ENCODE measurements around the gene SLC6A18. TPM values are rescaled to one million over a fixed set of nuclear protein-coding genes. Genes with fewer than 3 reads are reported as not detected.

The SLC6A18 gene
- total and polyA plus RNA-seq, 9 of the 15 experiments (the other 6 are each of a cell fraction or from before 2014, with no cell fraction given): not detected

DNA sequence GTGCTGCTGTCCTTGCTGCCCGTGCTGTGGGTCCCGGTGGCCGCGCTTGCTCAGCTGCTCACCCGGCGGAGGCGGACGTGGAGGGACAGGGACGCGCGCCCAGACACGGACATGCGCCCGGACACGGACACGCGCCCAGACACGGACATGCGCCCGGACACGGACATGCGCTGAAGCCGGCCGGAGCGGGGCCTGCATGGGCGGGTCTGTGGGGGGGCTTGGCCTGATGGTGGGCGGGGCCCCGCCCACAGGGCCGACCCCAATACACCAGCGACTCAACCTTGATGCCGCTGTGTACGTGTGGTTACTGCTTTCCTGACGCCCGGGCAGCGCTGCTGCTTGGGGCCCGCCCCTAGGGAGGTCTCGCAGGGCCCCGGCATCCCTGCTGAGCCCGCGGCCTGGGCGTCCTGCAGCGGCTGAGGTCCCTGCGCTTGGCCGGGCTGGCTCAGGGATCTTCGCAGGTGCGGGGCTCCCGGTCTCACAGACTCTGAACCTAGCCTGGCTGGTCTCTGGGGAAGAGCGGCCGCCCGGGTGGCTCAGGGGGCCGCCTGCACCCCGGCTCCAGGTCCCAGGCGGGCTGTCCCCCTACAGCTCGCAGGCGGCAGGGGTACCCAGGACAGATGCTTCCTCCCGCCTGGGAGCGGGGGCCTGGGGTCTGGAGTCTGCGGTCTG is 20.9 kb downstream of the SLC6A18 start:
- 8% methylated on average over 35 of the region's 58 CpGs for WGBS (ENCODE audit: insufficient coverage, low coverage, missing lambda C conversion rate)
- H3K27ac ChIP-seq (ENCODE audit: extremely low read depth, low read depth, low read length): no peak overlapping the region
- no peaks in the 10 kb centered on the region for H3K36me3 ChIP-seq (ENCODE audit: control insufficient read depth, insufficient read depth, low read length)
- ChIA-PET CTCF (ENCODE audit: low intra/inter-chr PET ratio) (no interaction called here), POLR2A (no interaction called here)
- no peaks in the 10 kb centered on the region for H3K9me3 ChIP-seq (replicated peaks; ENCODE audit: control insufficient read depth, insufficient read depth, low read depth, low read length)
- H3K27me3 ChIP-seq (ENCODE audit: control insufficient read depth in 2 of 2, insufficient read depth in 2 of 2, low read length in 2 of 2): peaks cover 26 to 86% of the 10 kb centered on the region in 2 experiments
- in situ Hi-C loops (cut with MboI) (no loop called here), intact Hi-C loops (cut with micrococcal nuclease) (loop anchor here (2.0 kb wide), 1 partner anchor 77 kb away; no protein-coding TSS in a partner anchor)
- ATAC-seq: no peak
- peaks cover 0 to 40% of the 10 kb centered on the region in 2 experiments; a peak in 2 of 5 replicates for H3K4me1 ChIP-seq (replicated peaks in 1 of 2; ENCODE audit: control insufficient read depth in 2 of 2, insufficient read depth in 2 of 2, low read length in 2 of 2)
- TF ChIP-seq SPI1 (IDR thresholded peaks at IDR 0.05; ENCODE audit: borderline replicate concordance, low read depth, low read length) (no peak), CBX2 (IDR thresholded peaks at IDR 0.05; ENCODE audit: insufficient read depth, low read length, poor library complexity, severe bottlenecking) (no peak), SP1 (CRISPR knock-in tag; IDR thresholded peaks at IDR 0.05) (no peak), NUFIP1 (IDR thresholded peaks at IDR 0.05; ENCODE audit: partially characterized antibody) (no peak)
- TF ChIP-seq, protein P1, sequence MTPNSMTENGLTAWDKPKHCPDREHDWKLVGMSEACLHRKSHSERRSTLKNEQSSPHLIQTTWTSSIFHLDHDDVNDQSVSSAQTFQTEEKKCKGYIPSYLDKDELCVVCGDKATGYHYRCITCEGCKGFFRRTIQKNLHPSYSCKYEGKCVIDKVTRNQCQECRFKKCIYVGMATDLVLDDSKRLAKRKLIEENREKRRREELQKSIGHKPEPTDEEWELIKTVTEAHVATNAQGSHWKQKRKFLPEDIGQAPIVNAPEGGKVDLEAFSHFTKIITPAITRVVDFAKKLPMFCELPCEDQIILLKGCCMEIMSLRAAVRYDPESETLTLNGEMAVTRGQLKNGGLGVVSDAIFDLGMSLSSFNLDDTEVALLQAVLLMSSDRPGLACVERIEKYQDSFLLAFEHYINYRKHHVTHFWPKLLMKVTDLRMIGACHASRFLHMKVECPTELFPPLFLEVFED (CRISPR knock-in tag; conservative IDR thresholded peaks at IDR 0.05): no peak
- TF ChIP-seq, protein P2, sequence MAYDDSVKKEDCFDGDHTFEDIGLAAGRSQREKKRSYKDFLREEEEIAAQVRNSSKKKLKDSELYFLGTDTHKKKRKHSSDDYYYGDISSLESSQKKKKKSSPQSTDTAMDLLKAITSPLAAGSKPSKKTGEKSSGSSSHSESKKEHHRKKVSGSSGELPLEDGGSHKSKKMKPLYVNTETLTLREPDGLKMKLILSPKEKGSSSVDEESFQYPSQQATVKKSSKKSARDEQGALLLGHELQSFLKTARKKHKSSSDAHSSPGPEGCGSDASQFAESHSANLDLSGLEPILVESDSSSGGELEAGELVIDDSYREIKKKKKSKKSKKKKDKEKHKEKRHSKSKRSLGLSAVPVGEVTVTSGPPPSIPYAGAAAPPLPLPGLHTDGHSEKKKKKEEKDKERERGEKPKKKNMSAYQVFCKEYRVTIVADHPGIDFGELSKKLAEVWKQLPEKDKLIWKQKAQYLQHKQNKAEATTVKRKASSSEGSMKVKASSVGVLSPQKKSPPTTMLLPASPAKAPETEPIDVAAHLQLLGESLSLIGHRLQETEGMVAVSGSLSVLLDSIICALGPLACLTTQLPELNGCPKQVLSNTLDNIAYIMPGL (CRISPR knock-in tag; IDR thresholded peaks at IDR 0.05): no peak
- TF ChIP-seq, protein P3, sequence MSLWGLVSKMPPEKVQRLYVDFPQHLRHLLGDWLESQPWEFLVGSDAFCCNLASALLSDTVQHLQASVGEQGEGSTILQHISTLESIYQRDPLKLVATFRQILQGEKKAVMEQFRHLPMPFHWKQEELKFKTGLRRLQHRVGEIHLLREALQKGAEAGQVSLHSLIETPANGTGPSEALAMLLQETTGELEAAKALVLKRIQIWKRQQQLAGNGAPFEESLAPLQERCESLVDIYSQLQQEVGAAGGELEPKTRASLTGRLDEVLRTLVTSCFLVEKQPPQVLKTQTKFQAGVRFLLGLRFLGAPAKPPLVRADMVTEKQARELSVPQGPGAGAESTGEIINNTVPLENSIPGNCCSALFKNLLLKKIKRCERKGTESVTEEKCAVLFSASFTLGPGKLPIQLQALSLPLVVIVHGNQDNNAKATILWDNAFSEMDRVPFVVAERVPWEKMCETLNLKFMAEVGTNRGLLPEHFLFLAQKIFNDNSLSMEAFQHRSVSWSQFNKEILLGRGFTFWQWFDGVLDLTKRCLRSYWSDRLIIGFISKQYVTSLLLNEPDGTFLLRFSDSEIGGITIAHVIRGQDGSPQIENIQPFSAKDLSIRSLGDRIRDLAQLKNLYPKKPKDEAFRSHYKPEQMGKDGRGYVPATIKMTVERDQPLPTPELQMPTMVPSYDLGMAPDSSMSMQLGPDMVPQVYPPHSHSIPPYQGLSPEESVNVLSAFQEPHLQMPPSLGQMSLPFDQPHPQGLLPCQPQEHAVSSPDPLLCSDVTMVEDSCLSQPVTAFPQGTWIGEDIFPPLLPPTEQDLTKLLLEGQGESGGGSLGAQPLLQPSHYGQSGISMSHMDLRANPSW (CRISPR knock-in tag; IDR thresholded peaks at IDR 0.05): no peak
- TF ChIP-seq, protein P4, sequence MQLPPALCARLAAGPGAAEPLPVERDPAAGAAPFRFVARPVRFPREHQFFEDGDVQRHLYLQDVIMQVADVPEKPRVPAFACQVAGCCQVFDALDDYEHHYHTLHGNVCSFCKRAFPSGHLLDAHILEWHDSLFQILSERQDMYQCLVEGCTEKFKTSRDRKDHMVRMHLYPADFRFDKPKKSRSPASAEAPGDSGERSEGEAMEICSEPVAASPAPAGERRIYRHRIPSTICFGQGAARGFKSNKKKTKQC (CRISPR knock-in tag; IDR thresholded peaks at IDR 0.05): no peak
- H2AFZ ChIP-seq (ENCODE audit: low read depth, low read length): no peak overlapping the region
- H3K4me3 ChIP-seq: no peak overlapping the region
- no TSS peak for BruUV-seq (replicated peaks)
- H4K20me1 ChIP-seq (replicated peaks; ENCODE audit: control insufficient read depth, insufficient read depth, low read length): peaks cover 48% of the 10 kb centered on the region
- no peak overlapping the region for H3K4me2 ChIP-seq (ENCODE audit: insufficient read depth, low read length)
- no peaks in the 10 kb centered on the region for H3K79me2 ChIP-seq (ENCODE audit: control insufficient read depth, insufficient read depth, low read length)
- no peak for FAIRE-seq
- no peak for DNase-seq (ENCODE audit: extremely low read depth in 1 of 4, low spot score in 3 of 4)
- H3K9me1 ChIP-seq (ENCODE audit: control insufficient read depth, insufficient read depth, low read length): peaks cover 5% of the 10 kb centered on the region
- no peak overlapping the region for H3K9ac ChIP-seq (ENCODE audit: insufficient read depth in 1 of 2, low read depth in 2 of 2, low read length in 2 of 2)

Measured in K562 (cell line).